SJSA1 (cell line): ENCODE measurements around the gene PSMB7. TPM values are rescaled to one million over a fixed set of nuclear protein-coding genes. Genes with fewer than 3 reads are reported as not detected.

Source experiments
- DNase-seq, 2 experiments: peaks; one replicate each; pipeline ENCODE4 v3.0.0-alpha.2; 2015 to 2020; ENCODE audit warnings: low spot score in 2 of 2, low read depth in 1 of 2
- H3K27ac ChIP-seq: fragments of 250-450 bp; sonication (Bioruptor Pico); 2 replicates; pipeline ENCODE4 v1.5.1; 2020; ENCODE audit warnings: mild to moderate bottlenecking, moderate library complexity
- H3K27me3 ChIP-seq: fragments of 250-450 bp; sonication (Bioruptor Pico); replicated peaks from 2 replicates; pipeline ENCODE4 v1.5.1; 2020; ENCODE audit warnings: mild to moderate bottlenecking, moderate library complexity
- H3K36me3 ChIP-seq: fragments of 250-450 bp; sonication (Bioruptor Pico); 2 replicates; pipeline ENCODE4 v1.5.1; 2020; ENCODE audit warnings: mild to moderate bottlenecking
- H3K4me1 ChIP-seq: fragments of 250-450 bp; sonication (Bioruptor Pico); replicated peaks from 2 replicates; pipeline ENCODE4 v1.6.1; 2021; ENCODE audit warnings: mild to moderate bottlenecking
- H3K4me3 ChIP-seq: fragments of 250-450 bp; sonication (Bioruptor Pico); 2 replicates; pipeline ENCODE4 v1.5.1; 2020; ENCODE audit warnings: mild to moderate bottlenecking
- H3K9me3 ChIP-seq: fragments of 250-450 bp; sonication (Bioruptor Pico); replicated peaks from 2 replicates; pipeline ENCODE4 v1.5.1; 2020; ENCODE audit warnings: mild to moderate bottlenecking
- total RNA-seq: library from RNA; depleted of rRNA; stranded (reverse); fragments of >200 nt; shearing (Covaris generic); gene quantifications from 2 replicates; pipeline ENCODE4 v1.2.3, GENCODE V29; 2014

The PSMB7 gene
- total RNA-seq, 1 experiment from 2014 or later, result 301 TPM

DNA sequence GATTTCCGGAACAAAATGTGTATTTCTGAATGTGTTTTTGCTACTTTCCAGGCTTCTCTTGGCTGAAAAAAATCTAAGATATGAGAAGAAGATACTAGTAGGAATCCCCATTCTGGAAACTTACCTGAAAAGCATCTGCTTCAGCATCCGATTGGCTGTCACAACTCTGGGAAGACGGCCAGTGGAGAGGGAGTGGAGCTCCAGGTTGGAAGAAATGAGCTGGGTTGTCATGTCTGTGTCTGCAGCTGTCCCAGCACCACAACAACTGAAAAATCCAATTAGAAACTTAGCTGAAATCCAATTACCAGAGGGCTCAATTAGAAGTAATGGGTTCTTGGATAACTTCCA, 3.0 kb downstream of the PSMB7 start:
- Histone ChIP-seq H3K27me3 (no peaks in the 10 kb centered on the region), H3K9me3 (no peaks in the 10 kb centered on the region), H3K4me3 (no peak overlapping the region), H3K27ac (peak overlapping the region; percentile 74), H3K4me1 (peaks cover 23% of the 10 kb centered on the region), H3K36me3 (peaks cover 76% of the 10 kb centered on the region)
- no peak for DNase-seq

DNA sequence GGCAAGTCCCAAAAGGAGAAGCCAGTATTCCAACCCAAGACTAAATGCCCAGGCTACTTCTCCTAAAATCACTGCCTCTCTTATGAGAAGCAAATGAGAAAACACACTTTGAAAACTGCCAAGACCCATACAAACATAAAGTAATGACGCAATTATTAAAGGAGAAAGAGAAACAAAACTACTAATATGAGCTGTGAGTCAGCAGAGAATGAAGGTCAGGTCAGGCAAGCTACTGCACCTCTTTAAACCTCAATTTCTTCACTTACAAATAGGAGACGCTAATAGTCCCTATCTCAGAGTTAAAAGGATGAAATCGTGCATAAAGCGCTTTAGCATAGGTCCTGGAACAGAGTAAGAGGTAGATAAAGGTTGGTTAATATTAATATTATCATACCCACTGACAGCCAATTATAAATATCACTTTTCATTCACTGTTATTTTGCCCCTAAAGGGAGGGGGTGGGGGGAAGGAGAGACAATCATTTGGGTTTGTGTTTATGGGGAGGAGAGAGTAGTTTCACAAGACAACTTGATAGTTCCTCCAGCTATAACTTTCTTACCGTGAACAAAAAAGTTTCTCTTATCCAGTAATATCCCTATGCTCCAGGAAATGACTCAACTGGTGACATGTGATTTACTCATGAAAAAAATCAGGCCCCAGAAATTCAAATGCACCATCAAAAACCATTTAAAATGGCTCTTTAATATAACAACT, 3.6 kb downstream of the PSMB7 start:
- H3K4me3 ChIP-seq, result no peak overlapping the region
- no peaks in the 10 kb centered on the region for H3K9me3 ChIP-seq
- no peaks in the 10 kb centered on the region for H3K27me3 ChIP-seq
- DNase-seq, result peak in 1 of 2 experiments; percentile 28
- H3K4me1 ChIP-seq, result peaks cover 23% of the 10 kb centered on the region
- peaks cover 81% of the 10 kb centered on the region for H3K36me3 ChIP-seq
- H3K27ac ChIP-seq, result peak overlapping the region; percentile 74

DNA sequence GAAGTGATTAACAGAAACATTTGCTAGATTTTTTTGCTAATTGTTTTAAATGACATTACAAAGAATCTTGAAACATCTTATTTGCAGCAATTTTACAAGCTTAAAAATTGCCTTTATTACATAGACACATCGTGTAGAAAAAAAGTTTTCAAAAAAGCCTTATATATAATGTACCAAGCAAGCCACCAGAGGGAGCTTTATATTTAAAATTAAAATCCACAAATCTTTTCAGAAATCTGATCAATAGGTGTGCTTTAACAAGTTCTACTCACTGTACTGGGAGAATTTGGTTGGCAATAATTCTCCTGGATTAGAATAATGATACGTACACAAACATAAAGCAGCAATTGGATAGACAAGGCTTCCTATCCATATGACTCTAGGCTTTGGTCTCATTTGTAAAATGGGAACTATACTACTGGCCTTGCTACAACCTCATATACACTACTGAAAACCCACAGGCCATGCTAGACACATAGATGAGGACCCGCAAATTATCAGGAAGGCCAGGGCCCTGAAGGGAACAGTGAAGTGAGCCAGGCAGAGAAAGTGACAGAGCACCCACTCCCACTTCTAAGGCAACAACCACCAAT, 4.8 kb downstream of the PSMB7 start:
- no peak for DNase-seq
- H3K4me1 ChIP-seq, result peaks cover 23% of the 10 kb centered on the region
- H3K4me3 ChIP-seq, result no peak overlapping the region
- H3K9me3 ChIP-seq, result no peaks in the 10 kb centered on the region
- no peak overlapping the region for H3K27ac ChIP-seq
- H3K36me3 ChIP-seq, result peaks cover 94% of the 10 kb centered on the region
- H3K27me3 ChIP-seq, result no peaks in the 10 kb centered on the region

DNA sequence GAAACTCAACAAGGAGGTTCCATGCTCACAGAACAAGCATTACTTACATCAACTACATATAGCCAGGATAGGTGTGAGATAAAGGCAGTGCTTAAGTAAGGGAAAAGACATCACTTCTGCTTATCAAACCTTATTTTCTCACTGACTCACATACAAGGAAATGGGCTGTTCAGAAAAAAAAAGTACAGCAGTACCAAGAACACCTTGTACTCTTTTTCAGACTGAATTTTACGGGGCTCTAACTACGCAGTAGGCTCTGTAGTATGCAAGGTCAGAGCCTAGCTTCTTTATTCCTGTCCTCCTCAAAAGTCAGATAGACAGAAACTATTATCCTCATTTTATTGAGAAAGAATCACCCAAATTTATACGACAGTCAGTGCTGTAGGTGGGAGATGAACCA, 5.8 kb downstream of the PSMB7 start:
- Histone ChIP-seq H3K27me3 (no peaks in the 10 kb centered on the region), H3K27ac (no peak overlapping the region), H3K4me3 (no peak overlapping the region), H3K9me3 (no peaks in the 10 kb centered on the region), H3K36me3 (peaks cover 98% of the 10 kb centered on the region), H3K4me1 (peaks cover 23% of the 10 kb centered on the region)
- DNase-seq, result no peak

DNA sequence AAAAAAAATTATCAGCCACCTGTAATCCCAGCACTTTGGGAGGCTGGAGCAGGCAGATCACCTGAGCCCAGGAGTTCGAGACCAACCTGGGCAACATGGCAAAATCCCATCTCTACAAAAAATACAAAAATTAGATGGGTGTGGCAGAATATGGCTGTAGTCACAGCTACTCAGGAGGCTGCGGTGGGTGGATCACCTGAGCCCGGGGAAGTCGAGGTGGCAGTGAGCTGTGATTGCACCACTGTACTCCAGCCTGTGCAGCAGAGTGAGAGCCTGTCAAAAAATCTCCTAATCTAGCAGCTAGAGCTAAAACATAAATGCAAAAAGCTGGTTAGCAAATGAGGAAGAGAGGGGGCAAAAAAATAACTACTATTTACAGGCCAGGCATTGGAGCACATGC, 12.0 kb downstream of the PSMB7 start:
- Histone ChIP-seq H3K27me3 (no peaks in the 10 kb centered on the region), H3K27ac (no peak overlapping the region), H3K9me3 (no peaks in the 10 kb centered on the region), H3K36me3 (peaks cover 82% of the 10 kb centered on the region), H3K4me3 (no peak overlapping the region), H3K4me1 (peaks cover 33% of the 10 kb centered on the region)
- no peak for DNase-seq

DNA sequence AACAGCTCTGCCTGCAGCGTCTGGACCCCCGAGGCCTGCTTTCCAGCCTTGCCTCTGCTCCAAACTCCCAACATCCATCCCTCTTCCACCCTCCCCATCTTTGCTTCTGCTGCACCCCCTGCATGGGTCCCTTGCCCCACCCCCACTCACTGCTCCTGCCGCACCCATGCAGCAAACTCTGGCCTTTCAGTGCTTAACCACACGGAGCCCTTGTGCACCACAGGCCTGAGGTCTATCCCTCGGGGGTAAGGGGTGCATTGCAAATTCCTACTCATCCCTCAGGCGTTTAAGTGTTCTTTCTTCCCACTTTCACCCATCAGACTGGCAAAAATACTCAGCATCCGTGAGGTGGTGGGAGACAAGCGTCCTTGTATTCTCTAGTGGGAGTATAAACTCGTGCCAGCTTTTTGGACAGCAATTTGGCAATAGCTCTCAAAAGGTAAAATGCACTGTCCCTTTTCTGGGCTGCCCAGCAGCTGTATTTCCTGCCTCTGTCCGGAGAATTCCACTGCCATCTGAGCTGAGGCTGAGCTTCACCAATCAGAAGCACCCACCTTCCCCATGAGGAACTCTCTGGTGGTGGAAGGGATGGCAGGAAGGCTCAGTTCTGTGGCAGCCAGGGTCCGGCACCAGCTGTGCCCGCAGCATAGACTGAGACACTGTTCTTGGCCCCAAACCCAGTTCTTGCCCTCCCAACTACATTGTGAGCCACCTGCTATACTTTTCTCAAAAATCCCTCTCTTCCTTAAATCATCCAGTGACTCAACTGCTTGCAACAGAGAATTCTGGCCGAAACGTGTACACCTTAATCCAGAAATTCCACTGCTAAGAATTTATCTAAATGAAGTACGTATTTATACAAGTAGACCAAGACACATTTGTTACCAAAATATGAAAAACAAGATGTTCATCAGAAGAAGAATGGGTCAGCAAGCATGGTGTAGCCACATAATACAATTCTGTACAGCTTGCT, 15.0 kb downstream of the PSMB7 start:
- Histone ChIP-seq H3K27ac (peak overlapping the region; percentile 67), H3K4me3 (no peak overlapping the region)

DNA sequence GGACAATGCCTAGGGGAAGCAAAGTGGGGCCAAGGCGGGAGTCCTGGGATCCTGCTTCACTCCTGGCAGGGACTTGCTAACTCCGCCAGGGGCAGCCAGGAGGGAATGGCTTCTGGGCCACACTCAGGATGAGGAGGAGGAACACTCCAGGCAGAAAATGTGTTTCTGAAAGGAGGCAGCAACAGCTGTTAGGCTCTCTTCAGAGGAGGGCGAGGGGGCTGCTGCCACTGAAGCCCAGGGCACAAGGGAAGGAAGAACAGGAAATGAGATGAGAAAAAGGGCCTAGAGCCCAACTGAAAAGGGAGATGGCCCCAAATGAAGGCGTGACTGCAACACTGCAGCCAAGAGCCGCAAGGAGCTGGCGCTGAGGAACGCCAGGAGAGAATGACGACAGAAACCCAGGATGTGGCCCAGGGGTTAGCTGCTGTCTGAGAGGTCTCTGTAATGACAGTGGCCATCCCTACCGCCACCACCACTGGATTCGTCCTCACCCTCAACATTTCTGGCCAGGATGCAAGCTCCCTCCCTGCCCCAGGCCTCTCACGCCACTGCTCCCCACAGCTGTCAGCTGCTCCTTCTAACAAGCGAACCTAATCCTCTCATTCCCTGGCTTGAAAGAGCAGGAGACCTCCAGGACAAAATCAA, 15.8 kb downstream of the PSMB7 start:
- H3K27ac ChIP-seq, result peak overlapping the region; percentile 67
- no peak overlapping the region for H3K4me3 ChIP-seq
- H3K36me3 ChIP-seq, result peaks cover 71% of the 10 kb centered on the region
- DNase-seq, result peak; percentile 63 to 68
- no peaks in the 10 kb centered on the region for H3K27me3 ChIP-seq
- H3K9me3 ChIP-seq, result no peaks in the 10 kb centered on the region
- peaks cover 40% of the 10 kb centered on the region for H3K4me1 ChIP-seq

More for the DNA sequence above, 15.0 kb downstream of the PSMB7 start:
- H3K9me3 ChIP-seq, result no peaks in the 10 kb centered on the region
- no peaks in the 10 kb centered on the region for H3K27me3 ChIP-seq
- peaks cover 40% of the 10 kb centered on the region for H3K4me1 ChIP-seq
- peaks cover 75% of the 10 kb centered on the region for H3K36me3 ChIP-seq
- no peak for DNase-seq

DNA sequence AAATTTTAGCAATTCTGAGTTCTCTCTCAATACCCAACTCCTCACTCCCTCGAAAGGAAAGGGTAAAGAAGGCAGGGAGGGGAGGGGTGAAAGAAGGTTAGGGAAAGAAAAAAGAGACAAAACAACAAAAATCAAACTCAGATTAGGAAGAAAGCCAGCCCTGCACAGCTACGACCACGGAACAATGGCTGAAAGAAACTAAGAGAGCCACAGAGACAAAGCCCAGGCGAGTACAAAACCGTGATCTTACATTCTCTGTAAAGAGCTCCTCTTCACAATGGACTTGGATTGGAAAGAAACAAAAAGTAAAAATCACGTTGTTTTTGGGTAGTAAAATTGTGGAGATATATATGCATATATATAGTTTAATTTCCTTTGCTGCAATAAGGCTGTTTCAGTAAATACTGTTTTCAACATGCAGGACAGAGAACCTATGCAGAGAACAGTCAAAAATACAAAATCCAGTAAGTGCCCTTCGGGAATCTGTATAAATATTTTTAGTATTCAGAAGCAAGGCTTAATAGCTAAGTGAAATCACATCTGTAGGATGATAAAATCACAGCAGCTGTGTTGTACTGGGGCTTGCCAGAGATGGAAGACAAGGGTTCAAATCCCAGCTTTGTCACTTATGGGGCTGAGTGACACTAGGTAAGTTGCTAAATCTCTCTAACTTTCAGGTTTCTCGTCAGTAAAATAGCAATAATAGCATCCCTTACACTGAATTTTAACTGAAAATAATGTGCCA, 16.9 kb downstream of the PSMB7 start:
- peaks cover 50% of the 10 kb centered on the region for H3K4me1 ChIP-seq

DNA sequence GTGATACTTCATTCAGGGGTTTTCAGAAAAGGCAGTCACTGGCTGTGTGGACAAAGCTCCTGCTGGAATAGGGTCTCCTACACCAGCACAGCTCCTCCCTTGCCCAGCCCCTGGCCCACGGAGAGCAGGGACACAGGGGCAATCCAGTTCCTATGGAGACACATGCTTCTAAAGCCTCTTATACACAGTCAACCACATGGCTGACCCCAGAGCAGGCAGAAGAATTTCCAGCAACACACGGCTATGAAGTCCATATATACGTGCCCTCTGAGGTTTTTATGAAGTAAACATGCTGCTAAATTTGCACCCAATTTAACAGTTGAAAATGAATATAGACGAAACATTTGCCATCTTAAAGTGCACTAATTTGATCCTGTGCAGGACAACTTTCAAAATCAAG, 19.4 kb downstream of the PSMB7 start:
- Histone ChIP-seq H3K4me3 (no peak overlapping the region), H3K36me3 (peaks cover 58% of the 10 kb centered on the region), H3K9me3 (no peaks in the 10 kb centered on the region), H3K27ac (no peak overlapping the region), H3K4me1 (peaks cover 68% of the 10 kb centered on the region), H3K27me3 (no peaks in the 10 kb centered on the region)
- no peak for DNase-seq

More for the DNA sequence above, 16.9 kb downstream of the PSMB7 start:
- H3K36me3 ChIP-seq, result peaks cover 69% of the 10 kb centered on the region
- no peak overlapping the region for H3K4me3 ChIP-seq
- H3K27ac ChIP-seq, result no peak overlapping the region
- peak in 1 of 2 experiments; percentile 10 for DNase-seq
- H3K9me3 ChIP-seq, result no peaks in the 10 kb centered on the region
- no peaks in the 10 kb centered on the region for H3K27me3 ChIP-seq

DNA sequence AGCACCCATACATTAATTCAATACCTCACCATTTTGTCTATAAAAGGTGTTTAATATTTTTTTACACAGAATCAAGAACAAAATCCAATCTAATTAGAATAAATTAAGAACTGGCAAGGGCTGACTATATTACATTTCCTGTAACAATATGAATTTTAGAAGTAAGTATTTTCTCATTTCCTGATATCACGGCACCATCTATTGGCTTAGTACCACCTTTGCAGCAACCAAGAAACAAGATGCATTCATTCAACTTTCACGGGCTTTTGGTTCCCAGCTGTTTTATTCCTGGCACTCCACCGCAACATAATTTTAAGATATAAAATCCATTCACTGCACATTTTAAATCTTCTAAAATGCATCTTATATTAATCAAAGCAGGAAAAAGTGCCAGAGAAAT, 20.6 kb downstream of the PSMB7 start:
- Histone ChIP-seq H3K4me3 (no peak overlapping the region), H3K9me3 (no peaks in the 10 kb centered on the region), H3K4me1 (peaks cover 65% of the 10 kb centered on the region), H3K27ac (no peak overlapping the region), H3K36me3 (peaks cover 51% of the 10 kb centered on the region), H3K27me3 (no peaks in the 10 kb centered on the region)
- DNase-seq, result no peak

DNA sequence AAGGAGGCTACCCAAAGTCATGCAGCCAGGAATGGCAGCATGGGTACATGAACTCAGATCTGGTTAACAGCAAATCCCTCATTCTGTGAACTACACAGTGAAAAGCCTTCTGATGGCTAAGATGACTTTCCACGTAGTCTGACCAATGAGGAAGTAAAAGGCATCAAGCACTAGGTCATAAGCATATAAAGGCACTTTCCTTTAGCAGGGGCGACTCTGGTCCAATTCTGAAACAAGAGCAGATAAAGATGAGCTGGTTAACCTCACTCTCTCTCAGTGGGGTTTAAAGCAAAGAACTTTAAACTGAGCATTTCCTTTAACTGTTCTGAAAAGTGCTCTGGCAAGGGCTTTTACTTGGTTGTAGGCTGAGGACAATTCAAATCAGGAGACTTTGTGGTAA, 21.1 kb downstream of the PSMB7 start:
- no peaks in the 10 kb centered on the region for H3K9me3 ChIP-seq
- H3K27me3 ChIP-seq, result no peaks in the 10 kb centered on the region
- H3K36me3 ChIP-seq, result peaks cover 51% of the 10 kb centered on the region
- no peak overlapping the region for H3K27ac ChIP-seq
- H3K4me3 ChIP-seq, result no peak overlapping the region
- DNase-seq, result no peak
- peaks cover 61% of the 10 kb centered on the region for H3K4me1 ChIP-seq

DNA sequence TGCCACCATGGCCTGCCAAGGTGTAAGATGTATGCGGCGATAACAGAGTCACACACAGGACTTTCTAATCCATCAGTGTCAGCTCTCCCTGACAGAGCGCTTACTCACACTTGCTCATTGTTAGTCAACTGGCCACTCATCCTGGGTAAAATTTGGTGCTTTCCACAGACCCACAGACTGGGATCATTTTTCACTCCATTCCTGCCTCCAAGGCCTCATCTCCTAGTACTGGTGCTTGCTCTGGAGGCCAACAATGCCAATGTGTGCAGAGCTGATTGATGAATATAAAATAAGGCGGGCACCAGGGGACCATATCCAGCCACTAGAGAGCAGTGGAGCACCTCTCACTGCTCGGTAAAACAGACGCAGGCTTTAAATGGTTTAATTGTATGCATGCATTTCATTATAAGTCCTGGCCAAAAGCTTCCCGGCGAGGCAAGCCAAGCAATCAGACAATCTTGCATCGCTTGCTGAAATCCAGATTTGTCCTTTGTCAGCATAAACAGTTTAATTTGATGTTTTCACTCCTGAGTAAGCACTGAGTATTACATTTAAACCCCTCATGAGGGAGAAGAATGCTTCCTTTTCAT, 22.3 kb downstream of the PSMB7 start:
- no peaks in the 10 kb centered on the region for H3K27me3 ChIP-seq
- no peaks in the 10 kb centered on the region for H3K9me3 ChIP-seq
- peaks cover 51% of the 10 kb centered on the region for H3K36me3 ChIP-seq
- peak; percentile 74 for DNase-seq
- H3K4me3 ChIP-seq, result no peak overlapping the region
- peak overlapping the region; percentile 8; the same call in 1 of the 2 replicates for H3K27ac ChIP-seq
- peaks cover 60% of the 10 kb centered on the region for H3K4me1 ChIP-seq
